ENCODE measurements around the gene TKTL1.

DNA sequence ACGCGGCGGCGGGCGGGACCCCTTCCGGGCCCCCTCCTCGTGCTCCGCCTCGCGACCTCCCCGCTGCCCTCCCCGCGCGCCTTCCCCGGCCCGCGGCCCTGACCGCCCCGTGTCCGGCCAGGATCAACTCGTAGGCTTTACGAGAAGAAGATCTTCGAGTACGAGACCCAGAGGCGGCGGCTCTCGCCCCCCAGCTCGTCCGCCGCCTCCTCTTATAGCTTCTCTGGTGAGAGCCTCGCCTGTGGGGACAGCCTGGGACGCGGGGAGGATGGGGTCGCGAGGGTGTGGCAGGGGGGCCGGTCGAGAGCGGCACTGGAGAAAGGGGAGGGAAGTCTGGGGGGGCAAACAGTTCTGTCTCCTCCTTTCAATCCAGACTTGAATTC lies 84.0 kb downstream of the TKTL1 start:
- TF ChIP-seq, protein P1, sequence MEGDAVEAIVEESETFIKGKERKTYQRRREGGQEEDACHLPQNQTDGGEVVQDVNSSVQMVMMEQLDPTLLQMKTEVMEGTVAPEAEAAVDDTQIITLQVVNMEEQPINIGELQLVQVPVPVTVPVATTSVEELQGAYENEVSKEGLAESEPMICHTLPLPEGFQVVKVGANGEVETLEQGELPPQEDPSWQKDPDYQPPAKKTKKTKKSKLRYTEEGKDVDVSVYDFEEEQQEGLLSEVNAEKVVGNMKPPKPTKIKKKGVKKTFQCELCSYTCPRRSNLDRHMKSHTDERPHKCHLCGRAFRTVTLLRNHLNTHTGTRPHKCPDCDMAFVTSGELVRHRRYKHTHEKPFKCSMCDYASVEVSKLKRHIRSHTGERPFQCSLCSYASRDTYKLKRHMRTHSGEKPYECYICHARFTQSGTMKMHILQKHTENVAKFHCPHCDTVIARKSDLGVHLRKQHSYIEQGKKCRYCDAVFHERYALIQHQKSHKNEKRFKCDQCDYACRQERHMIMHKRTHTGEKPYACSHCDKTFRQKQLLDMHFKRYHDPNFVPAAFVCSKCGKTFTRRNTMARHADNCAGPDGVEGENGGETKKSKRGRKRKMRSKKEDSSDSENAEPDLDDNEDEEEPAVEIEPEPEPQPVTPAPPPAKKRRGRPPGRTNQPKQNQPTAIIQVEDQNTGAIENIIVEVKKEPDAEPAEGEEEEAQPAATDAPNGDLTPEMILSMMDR (optimal IDR thresholded peaks at IDR 0.05 in 1 of 3, IDR thresholded peaks at IDR 0.05 in 1 of 3, conservative IDR thresholded peaks at IDR 0.05 in 1 of 3; ENCODE audit: extremely low read depth in 1 of 3, insufficient read depth in 2 of 3, low read length in 3 of 3): no peak
- no peak for TF ChIP-seq EZH2 (IDR thresholded peaks at IDR 0.05; ENCODE audit: low read length)
